GM03348 (cell line): ENCODE results near the gene GLT1D1.

ENCODE experiments used
- DNase-seq: peaks from one replicate; pipeline ENCODE4 v3.0.0; 2012; ENCODE audit warnings: low spot score

GLT1D1 gene

GRCh38 chr12:129002427-129002826 is 149.1 kb downstream of the GLT1D1 start:
- no peak for DNase-seq

GRCh38 chr12:129005416-129005815 is 152.1 kb downstream of the GLT1D1 start:
- DNase-seq, result no peak

GRCh38 chr12:129005829-129006228 is 152.6 kb downstream of the GLT1D1 start:
- no peak for DNase-seq

GRCh38 chr12:129009833-129010622 is 156.8 kb downstream of the GLT1D1 start:
- no peak for DNase-seq

GRCh38 chr12:129016159-129016558 is 162.9 kb downstream of the GLT1D1 start:
- no peak for DNase-seq

GRCh38 chr12:129025055-129025454 is 171.8 kb downstream of the GLT1D1 start:
- DNase-seq, result no peak

GRCh38 chr12:129028844-129029243 is 175.6 kb downstream of the GLT1D1 start:
- DNase-seq, result no peak
